Measurements from ENCODE around the gene HIGD2A. TPM values are rescaled to one million over a fixed set of nuclear protein-coding genes. Genes with fewer than 3 reads are reported as not detected.

HIGD2A gene
- total RNA-seq, 2 donors from 2014 or later = 101 to 102 TPM

GRCh38 chr5:176373100-176373818 lies 15.3 kb upstream of the HIGD2A start:
- Mint-ChIP-seq H3K36me3 (ENCODE audit: low read depth) (peaks cover 8% of the 10 kb centered on the region), H3K27ac (no peak overlapping the region), H3K27me3 (ENCODE audit: insufficient read depth) (no peaks in the 10 kb centered on the region), H3K9me3 (no peaks in the 10 kb centered on the region), H3K4me1 (no peaks in the 10 kb centered on the region), H3K4me3 (no peak overlapping the region)
- H3K9me3 ChIP-seq (ENCODE audit: control insufficient read depth, low read length) = no peaks in the 10 kb centered on the region
- H3K4me3 ChIP-seq (ENCODE audit: low read length) = no peak overlapping the region
- DNase-seq = no peak
- no peaks in the 10 kb centered on the region for H3K4me1 ChIP-seq (ENCODE audit: control insufficient read depth, insufficient read depth, low read length)
- H3K9ac ChIP-seq (ENCODE audit: extremely low read depth, low read length, poor library complexity, severe bottlenecking) = no peak overlapping the region
- TF ChIP-seq CTCF (conservative IDR thresholded peaks at IDR 0.05) = no peak
- H3K27me3 ChIP-seq (ENCODE audit: control insufficient read depth, insufficient read depth, low read length, poor library complexity, severe bottlenecking) = no peaks in the 10 kb centered on the region
- peaks cover 12% of the 10 kb centered on the region for H3K36me3 ChIP-seq (ENCODE audit: control insufficient read depth, insufficient read depth, low read length)
- H3K27ac ChIP-seq (ENCODE audit: low read depth, low read length) = no peak overlapping the region
- 95 to 97% methylated on average over 7 of the region's 7 CpGs for WGBS, 2 experiments (ENCODE audit: insufficient coverage in 1 of 2, insufficient read length in 1 of 2)

GRCh38 chr5:176379881-176380280 lies 8.7 kb upstream of the HIGD2A start:
- Mint-ChIP-seq H3K27me3 (ENCODE audit: insufficient read depth) (no peaks in the 10 kb centered on the region), H3K4me1 (no peaks in the 10 kb centered on the region), H3K36me3 (ENCODE audit: low read depth) (peaks cover 41% of the 10 kb centered on the region), H3K27ac (no peak overlapping the region), H3K9me3 (no peaks in the 10 kb centered on the region), H3K4me3 (no peak overlapping the region)
- H3K9ac ChIP-seq (ENCODE audit: extremely low read depth, low read length, poor library complexity, severe bottlenecking) = no peak overlapping the region
- H3K27me3 ChIP-seq (ENCODE audit: control insufficient read depth, insufficient read depth, low read length, poor library complexity, severe bottlenecking) = no peaks in the 10 kb centered on the region
- no peak for TF ChIP-seq CTCF (conservative IDR thresholded peaks at IDR 0.05)
- no peak for DNase-seq
- H3K9me3 ChIP-seq (ENCODE audit: control insufficient read depth, low read length) = no peaks in the 10 kb centered on the region
- no peak overlapping the region for H3K27ac ChIP-seq (ENCODE audit: low read depth, low read length)
- WGBS, 2 experiments (ENCODE audit: insufficient coverage in 1 of 2, insufficient read length in 1 of 2) = 88 to 95% methylated on average over 3 of the region's 3 CpGs
- H3K4me1 ChIP-seq (ENCODE audit: control insufficient read depth, insufficient read depth, low read length) = no peaks in the 10 kb centered on the region
- H3K4me3 ChIP-seq (ENCODE audit: low read length) = no peak overlapping the region
- peaks cover 35% of the 10 kb centered on the region for H3K36me3 ChIP-seq (ENCODE audit: control insufficient read depth, insufficient read depth, low read length)

GRCh38 chr5:176381423-176381822 lies 7.1 kb upstream of the HIGD2A start:
- Mint-ChIP-seq H3K27me3 (ENCODE audit: insufficient read depth) (no peaks in the 10 kb centered on the region), H3K36me3 (ENCODE audit: low read depth) (peaks cover 52% of the 10 kb centered on the region), H3K4me1 (no peaks in the 10 kb centered on the region), H3K9me3 (no peaks in the 10 kb centered on the region), H3K27ac (no peak overlapping the region), H3K4me3 (no peak overlapping the region)
- WGBS, 2 experiments (ENCODE audit: insufficient coverage in 1 of 2, insufficient read length in 1 of 2) = 89% methylated on average over 3 of the region's 3 CpGs
- Histone ChIP-seq H3K27me3 (ENCODE audit: control insufficient read depth, insufficient read depth, low read length, poor library complexity, severe bottlenecking) (no peaks in the 10 kb centered on the region), H3K36me3 (ENCODE audit: control insufficient read depth, insufficient read depth, low read length) (peaks cover 48% of the 10 kb centered on the region), H3K4me1 (ENCODE audit: control insufficient read depth, insufficient read depth, low read length) (no peaks in the 10 kb centered on the region), H3K4me3 (ENCODE audit: low read length) (no peak overlapping the region), H3K9ac (ENCODE audit: extremely low read depth, low read length, poor library complexity, severe bottlenecking) (no peak overlapping the region), H3K27ac (ENCODE audit: low read depth, low read length) (no peak overlapping the region), H3K9me3 (ENCODE audit: control insufficient read depth, low read length) (no peaks in the 10 kb centered on the region)
- TF ChIP-seq CTCF (conservative IDR thresholded peaks at IDR 0.05) = no peak
- DNase-seq = no peak
